GM12878 (cell line): ENCODE results near the gene SRSF7.
"Not testable (repeated sequence)": the region's sequence is repeated elsewhere in the genome, so short reads cannot be mapped to it uniquely, and the experiment has no call there.

Experiments used
- POLR2A ChIP-seq: IDR thresholded peaks from 2 replicates; pipeline ENCODE4 v1.6.1; 2011; ENCODE audit warnings: low read depth, mild to moderate bottlenecking, low read length
- POLR2AphosphoS5 ChIP-seq: IDR thresholded peaks from 2 replicates; pipeline ENCODE4 v1.6.1; 2011; ENCODE audit warnings: mild to moderate bottlenecking, low read length, inconsistent platforms
- RAD21 ChIP-seq: IDR thresholded peaks from 2 replicates; pipeline ENCODE4 v1.6.1; 2011; ENCODE audit warnings: mild to moderate bottlenecking, low read depth, low read length, moderate library complexity; ENCODE audit not compliant: insufficient read depth
- TF ChIP-seq, protein P1 (sequence below): fragments of 450-650 bp; IDR thresholded peaks from 2 replicates; pipeline ENCODE4 v1.6.1; 2017; ENCODE audit warnings: low read depth, mild to moderate bottlenecking, moderate library complexity
- TF ChIP-seq, protein P2 (sequence below), 3 experiments: IDR thresholded peaks in 2 of 3; conservative IDR thresholded peaks in 1 of 3; 2 replicates each; pipeline ENCODE4 v1.5.1; 2011; ENCODE audit warnings: low read depth in 3 of 3, low read length in 3 of 3, mild to moderate bottlenecking in 3 of 3, control low read depth in 2 of 3, moderate library complexity in 2 of 3, inconsistent platforms in 1 of 3, mixed read lengths in 1 of 3; ENCODE audit not compliant: control insufficient read depth in 2 of 3, insufficient read depth in 1 of 3; ENCODE audit errors: extremely low read depth in 1 of 3
- TF ChIP-seq, protein P3 (sequence below): IDR thresholded peaks from 2 replicates; pipeline ENCODE4 v1.6.1; 2011; ENCODE audit warnings: low read depth, mild to moderate bottlenecking, low read length, moderate library complexity, borderline replicate concordance; ENCODE audit errors: extremely low read depth

DNA sequence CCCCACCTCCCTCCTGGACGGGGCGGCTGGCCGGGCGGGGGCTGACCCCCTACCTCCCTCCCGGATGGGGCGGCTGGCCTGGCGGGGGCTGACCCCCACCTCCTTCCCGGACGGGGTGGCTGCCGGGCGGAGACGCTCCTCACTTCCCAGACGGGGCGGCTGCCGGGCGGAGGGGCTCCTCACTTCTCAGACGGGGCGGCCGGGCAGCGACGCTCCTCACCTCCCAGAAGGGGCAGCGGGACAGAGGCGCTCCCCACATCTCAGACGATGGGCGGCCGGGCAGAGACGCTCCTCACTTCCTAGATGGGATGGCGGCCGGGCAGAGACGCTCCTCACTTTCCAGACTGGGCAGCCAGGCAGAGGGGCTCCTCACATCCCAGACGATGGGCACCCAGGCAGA, 4.7 kb upstream of the SRSF7 start:
- TF ChIP-seq, protein P1, sequence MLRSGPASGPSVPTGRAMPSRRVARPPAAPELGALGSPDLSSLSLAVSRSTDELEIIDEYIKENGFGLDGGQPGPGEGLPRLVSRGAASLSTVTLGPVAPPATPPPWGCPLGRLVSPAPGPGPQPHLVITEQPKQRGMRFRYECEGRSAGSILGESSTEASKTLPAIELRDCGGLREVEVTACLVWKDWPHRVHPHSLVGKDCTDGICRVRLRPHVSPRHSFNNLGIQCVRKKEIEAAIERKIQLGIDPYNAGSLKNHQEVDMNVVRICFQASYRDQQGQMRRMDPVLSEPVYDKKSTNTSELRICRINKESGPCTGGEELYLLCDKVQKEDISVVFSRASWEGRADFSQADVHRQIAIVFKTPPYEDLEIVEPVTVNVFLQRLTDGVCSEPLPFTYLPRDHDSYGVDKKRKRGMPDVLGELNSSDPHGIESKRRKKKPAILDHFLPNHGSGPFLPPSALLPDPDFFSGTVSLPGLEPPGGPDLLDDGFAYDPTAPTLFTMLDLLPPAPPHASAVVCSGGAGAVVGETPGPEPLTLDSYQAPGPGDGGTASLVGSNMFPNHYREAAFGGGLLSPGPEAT, result not testable (repeated sequence)
- TF ChIP-seq, protein P2, sequence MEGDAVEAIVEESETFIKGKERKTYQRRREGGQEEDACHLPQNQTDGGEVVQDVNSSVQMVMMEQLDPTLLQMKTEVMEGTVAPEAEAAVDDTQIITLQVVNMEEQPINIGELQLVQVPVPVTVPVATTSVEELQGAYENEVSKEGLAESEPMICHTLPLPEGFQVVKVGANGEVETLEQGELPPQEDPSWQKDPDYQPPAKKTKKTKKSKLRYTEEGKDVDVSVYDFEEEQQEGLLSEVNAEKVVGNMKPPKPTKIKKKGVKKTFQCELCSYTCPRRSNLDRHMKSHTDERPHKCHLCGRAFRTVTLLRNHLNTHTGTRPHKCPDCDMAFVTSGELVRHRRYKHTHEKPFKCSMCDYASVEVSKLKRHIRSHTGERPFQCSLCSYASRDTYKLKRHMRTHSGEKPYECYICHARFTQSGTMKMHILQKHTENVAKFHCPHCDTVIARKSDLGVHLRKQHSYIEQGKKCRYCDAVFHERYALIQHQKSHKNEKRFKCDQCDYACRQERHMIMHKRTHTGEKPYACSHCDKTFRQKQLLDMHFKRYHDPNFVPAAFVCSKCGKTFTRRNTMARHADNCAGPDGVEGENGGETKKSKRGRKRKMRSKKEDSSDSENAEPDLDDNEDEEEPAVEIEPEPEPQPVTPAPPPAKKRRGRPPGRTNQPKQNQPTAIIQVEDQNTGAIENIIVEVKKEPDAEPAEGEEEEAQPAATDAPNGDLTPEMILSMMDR (IDR thresholded peaks at IDR 0.05 in 2 of 3, conservative IDR thresholded peaks at IDR 0.05 in 1 of 3; ENCODE audit: control insufficient read depth in 2 of 3, extremely low read depth in 1 of 3, insufficient read depth in 1 of 3, low read depth in 3 of 3, low read length in 3 of 3), result not testable (repeated sequence)
- not testable (repeated sequence) for TF ChIP-seq RAD21, POLR2AphosphoS5, POLR2A
- TF ChIP-seq, protein P3, sequence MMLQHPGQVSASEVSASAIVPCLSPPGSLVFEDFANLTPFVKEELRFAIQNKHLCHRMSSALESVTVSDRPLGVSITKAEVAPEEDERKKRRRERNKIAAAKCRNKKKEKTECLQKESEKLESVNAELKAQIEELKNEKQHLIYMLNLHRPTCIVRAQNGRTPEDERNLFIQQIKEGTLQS, result not testable (repeated sequence)
